PFSK-1 (cell line): ENCODE results near the gene F10.

ENCODE experiments used
- POLR2AphosphoS5 ChIP-seq: IDR thresholded peaks from 2 replicates; pipeline ENCODE4 v1.6.1; 2012; ENCODE audit warnings: low read depth, mild to moderate bottlenecking, control low read depth, low read length, moderate library complexity
- TAF1 ChIP-seq: IDR thresholded peaks from 2 replicates; pipeline ENCODE4 v1.6.1; 2012; ENCODE audit warnings: low read length, control low read depth, borderline replicate concordance; ENCODE audit not compliant: insufficient read depth

DNA sequence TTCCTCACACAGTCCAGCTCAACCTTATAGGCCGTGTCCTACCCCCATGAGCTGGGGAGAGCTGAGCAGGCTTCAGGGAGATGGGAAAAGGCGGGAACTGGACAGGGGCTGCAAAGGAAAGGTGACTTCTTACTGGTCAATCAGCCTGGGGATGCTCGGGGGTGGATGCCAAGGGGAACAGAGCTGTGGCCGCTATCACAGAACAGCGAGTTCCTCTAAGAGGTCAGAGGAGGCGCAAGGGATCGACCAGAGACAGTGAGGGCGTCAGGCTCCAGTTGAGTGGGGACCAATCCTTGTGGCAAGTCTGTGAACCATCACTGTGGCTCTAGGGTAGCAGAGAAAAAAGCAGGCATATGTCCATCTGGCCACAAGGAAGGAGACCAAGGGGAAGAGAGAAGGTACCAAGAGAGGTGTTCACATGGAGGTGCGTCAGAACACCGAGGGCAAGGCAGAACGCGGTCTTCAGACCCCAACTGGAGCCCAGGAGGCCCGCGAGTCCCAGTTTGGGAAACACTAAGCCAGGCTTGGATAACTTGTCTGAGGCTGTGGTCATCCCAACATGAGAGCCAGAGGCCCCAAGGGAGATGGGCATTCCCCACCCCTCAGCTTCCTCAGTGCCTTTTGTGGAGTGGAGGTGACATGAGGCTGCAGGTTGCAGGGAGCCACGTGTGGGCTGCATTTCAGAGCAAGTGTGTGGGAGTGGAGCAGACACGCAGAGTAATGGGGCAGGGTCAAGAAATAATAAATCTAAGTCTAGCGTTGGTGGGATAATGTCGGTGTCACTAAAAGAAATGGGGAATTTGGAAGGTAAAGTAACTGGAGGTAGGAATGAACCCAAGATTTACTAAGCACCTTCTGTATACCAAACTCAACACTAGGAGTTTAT, 3.9 kb downstream of the F10 start:
- TF ChIP-seq TAF1 = no peak
- TF ChIP-seq POLR2AphosphoS5 = no peak
